ENCODE measurements around the gene A3GALT2.

A3GALT2 gene

GRCh38 chr1:33326785-33327184, 5.9 kb upstream of the A3GALT2 start:
- H2AFZ ChIP-seq (ENCODE audit: low read length), result no peak overlapping the region
- peaks cover 7% of the 10 kb centered on the region for H3K4me1 ChIP-seq (ENCODE audit: insufficient read depth, low read length, severe bottlenecking)
- no peak overlapping the region for H3K4me3 ChIP-seq (ENCODE audit: low read depth, low read length, poor library complexity, severe bottlenecking)
- no peaks in the 10 kb centered on the region for H3K9me3 ChIP-seq (ENCODE audit: low read length)
- no peaks in the 10 kb centered on the region for H3F3A ChIP-seq (ENCODE audit: insufficient read depth, low read length)
- H3K27me3 ChIP-seq (ENCODE audit: insufficient read depth, low read length), result no peaks in the 10 kb centered on the region
- no peak overlapping the region for H3K27ac ChIP-seq (ENCODE audit: low read depth, low read length, poor library complexity, severe bottlenecking)
- TF ChIP-seq, protein P1, sequence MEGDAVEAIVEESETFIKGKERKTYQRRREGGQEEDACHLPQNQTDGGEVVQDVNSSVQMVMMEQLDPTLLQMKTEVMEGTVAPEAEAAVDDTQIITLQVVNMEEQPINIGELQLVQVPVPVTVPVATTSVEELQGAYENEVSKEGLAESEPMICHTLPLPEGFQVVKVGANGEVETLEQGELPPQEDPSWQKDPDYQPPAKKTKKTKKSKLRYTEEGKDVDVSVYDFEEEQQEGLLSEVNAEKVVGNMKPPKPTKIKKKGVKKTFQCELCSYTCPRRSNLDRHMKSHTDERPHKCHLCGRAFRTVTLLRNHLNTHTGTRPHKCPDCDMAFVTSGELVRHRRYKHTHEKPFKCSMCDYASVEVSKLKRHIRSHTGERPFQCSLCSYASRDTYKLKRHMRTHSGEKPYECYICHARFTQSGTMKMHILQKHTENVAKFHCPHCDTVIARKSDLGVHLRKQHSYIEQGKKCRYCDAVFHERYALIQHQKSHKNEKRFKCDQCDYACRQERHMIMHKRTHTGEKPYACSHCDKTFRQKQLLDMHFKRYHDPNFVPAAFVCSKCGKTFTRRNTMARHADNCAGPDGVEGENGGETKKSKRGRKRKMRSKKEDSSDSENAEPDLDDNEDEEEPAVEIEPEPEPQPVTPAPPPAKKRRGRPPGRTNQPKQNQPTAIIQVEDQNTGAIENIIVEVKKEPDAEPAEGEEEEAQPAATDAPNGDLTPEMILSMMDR (IDR thresholded peaks at IDR 0.05; ENCODE audit: low read length), result no peak
- TF ChIP-seq EZH2 (IDR thresholded peaks at IDR 0.05; ENCODE audit: borderline replicate concordance, low read length), result no peak
- no peaks in the 10 kb centered on the region for H3K79me2 ChIP-seq (ENCODE audit: insufficient read depth, low read length)
- no peaks in the 10 kb centered on the region for H3K9me2 ChIP-seq (ENCODE audit: low read depth, low read length)
- H3K9ac ChIP-seq (ENCODE audit: low read length), result no peak overlapping the region
- no peak overlapping the region for H3K4me2 ChIP-seq (ENCODE audit: low read length)
- no peaks in the 10 kb centered on the region for H4K20me1 ChIP-seq (ENCODE audit: insufficient read depth, low read length)
- H3K36me3 ChIP-seq (ENCODE audit: insufficient read depth, low read length), result peaks cover 21% of the 10 kb centered on the region; the same call in 1 of the 2 replicates

DNA sequence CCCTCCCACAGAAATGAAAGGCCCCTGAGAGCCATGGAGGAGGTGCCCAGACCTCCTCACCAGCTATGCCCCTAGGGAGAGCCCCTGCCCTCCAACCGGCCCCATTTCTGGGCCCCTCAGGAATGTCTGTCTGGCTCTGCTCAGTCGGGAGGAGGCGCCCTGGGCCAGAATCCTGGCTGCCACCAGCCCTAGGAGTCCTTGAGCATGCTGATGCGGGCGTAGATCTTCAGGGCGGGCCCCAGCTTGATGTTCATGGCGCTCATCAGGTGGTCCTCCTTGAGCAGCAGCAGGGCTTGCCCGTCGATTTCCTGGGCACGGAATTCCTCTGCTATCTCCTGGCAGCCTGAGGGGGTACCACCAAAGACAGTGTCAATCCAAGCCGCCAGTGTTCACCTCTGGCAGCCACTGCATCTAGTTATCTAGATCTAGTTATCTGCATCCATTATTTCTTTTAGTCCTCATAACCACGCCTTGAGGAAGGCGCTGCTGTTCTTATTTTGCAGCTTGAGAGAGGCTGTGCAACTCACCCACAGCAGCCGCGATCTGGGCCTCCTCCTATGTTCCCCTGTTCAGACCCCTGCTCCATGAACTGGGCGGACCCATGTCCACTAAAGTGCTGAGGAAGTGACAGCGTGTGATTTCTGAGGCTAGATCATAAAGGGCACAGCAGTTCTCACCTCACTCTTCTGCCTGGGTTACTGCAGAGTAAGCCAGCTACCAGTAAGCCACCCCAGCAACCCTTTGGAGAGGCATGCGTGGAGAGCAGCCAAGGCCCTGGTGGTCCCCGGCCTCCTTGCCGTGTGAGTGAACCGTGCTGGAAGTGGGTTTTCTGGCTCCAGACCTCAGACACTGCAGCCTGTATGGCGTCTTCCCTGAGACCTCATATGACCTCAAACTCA, 4.0 kb upstream of the A3GALT2 start:
- H3K27me3 ChIP-seq (ENCODE audit: insufficient read depth, low read length), result no peaks in the 10 kb centered on the region
- H3K36me3 ChIP-seq (ENCODE audit: insufficient read depth, low read length), result peaks cover 21% of the 10 kb centered on the region; the same call in 1 of the 2 replicates
- no peak overlapping the region for H3K9ac ChIP-seq (ENCODE audit: low read length)
- no peaks in the 10 kb centered on the region for H3F3A ChIP-seq (ENCODE audit: insufficient read depth, low read length)
- no peak overlapping the region for H3K27ac ChIP-seq (ENCODE audit: low read depth, low read length, poor library complexity, severe bottlenecking)
- H3K4me1 ChIP-seq (ENCODE audit: insufficient read depth, low read length, severe bottlenecking), result peaks cover 7% of the 10 kb centered on the region
- no peaks in the 10 kb centered on the region for H3K9me2 ChIP-seq (ENCODE audit: low read depth, low read length)
- no peaks in the 10 kb centered on the region for H4K20me1 ChIP-seq (ENCODE audit: insufficient read depth, low read length)
- H3K9me3 ChIP-seq (ENCODE audit: low read length), result no peaks in the 10 kb centered on the region
- no peak overlapping the region for H2AFZ ChIP-seq (ENCODE audit: low read length)
- H3K79me2 ChIP-seq (ENCODE audit: insufficient read depth, low read length), result no peaks in the 10 kb centered on the region
- H3K4me2 ChIP-seq (ENCODE audit: low read length), result no peak overlapping the region
- TF ChIP-seq, protein P1 (IDR thresholded peaks at IDR 0.05; ENCODE audit: low read length), result no peak
- TF ChIP-seq EZH2 (IDR thresholded peaks at IDR 0.05; ENCODE audit: borderline replicate concordance, low read length), result no peak
- H3K4me3 ChIP-seq (ENCODE audit: low read depth, low read length, poor library complexity, severe bottlenecking), result no peak overlapping the region

GRCh38 chr1:33323663-33324477, 3.0 kb upstream of the A3GALT2 start:
- no peak for TF ChIP-seq EZH2 (IDR thresholded peaks at IDR 0.05; ENCODE audit: borderline replicate concordance, low read length)
- TF ChIP-seq, protein P1 (IDR thresholded peaks at IDR 0.05; ENCODE audit: low read length), result no peak
- no peak overlapping the region for H3K9ac ChIP-seq (ENCODE audit: low read length)
- H3F3A ChIP-seq (ENCODE audit: insufficient read depth, low read length), result no peaks in the 10 kb centered on the region
- no peak overlapping the region for H3K4me2 ChIP-seq (ENCODE audit: low read length)
- H3K9me3 ChIP-seq (ENCODE audit: low read length), result no peaks in the 10 kb centered on the region
- H3K36me3 ChIP-seq (ENCODE audit: insufficient read depth, low read length), result peaks cover 21% of the 10 kb centered on the region; the same call in 1 of the 2 replicates
- no peak overlapping the region for H3K4me3 ChIP-seq (ENCODE audit: low read depth, low read length, poor library complexity, severe bottlenecking)
- H3K27me3 ChIP-seq (ENCODE audit: insufficient read depth, low read length), result no peaks in the 10 kb centered on the region
- no peak overlapping the region for H3K27ac ChIP-seq (ENCODE audit: low read depth, low read length, poor library complexity, severe bottlenecking)
- no peak overlapping the region for H2AFZ ChIP-seq (ENCODE audit: low read length)
- no peaks in the 10 kb centered on the region for H3K9me2 ChIP-seq (ENCODE audit: low read depth, low read length)
- peaks cover 7% of the 10 kb centered on the region for H3K4me1 ChIP-seq (ENCODE audit: insufficient read depth, low read length, severe bottlenecking)
- H4K20me1 ChIP-seq (ENCODE audit: insufficient read depth, low read length), result no peaks in the 10 kb centered on the region
- no peaks in the 10 kb centered on the region for H3K79me2 ChIP-seq (ENCODE audit: insufficient read depth, low read length)

Data from OCI-LY1 (cell line).